Activated CD8-positive, alpha-beta memory T cell treated with anti-CD3 and anti-CD28 coated beads, Interleukin-2, amount 50 U/mL, for 1 hour (primary cell): Measurements from ENCODE around the gene ZNF594.
"Not testable (repeated sequence)": the region's sequence is repeated elsewhere in the genome, so short reads cannot be mapped to it uniquely, and the experiment has no call there.

Experiments
- DNase-seq: peaks from one replicate; pipeline ENCODE4 v3.0.0-alpha.2; 2020; ENCODE audit errors: extremely low read depth

ZNF594 gene

GRCh38 chr17:5201011-5201410, 9.3 kb upstream of the ZNF594 start:
- no peak for DNase-seq

DNA sequence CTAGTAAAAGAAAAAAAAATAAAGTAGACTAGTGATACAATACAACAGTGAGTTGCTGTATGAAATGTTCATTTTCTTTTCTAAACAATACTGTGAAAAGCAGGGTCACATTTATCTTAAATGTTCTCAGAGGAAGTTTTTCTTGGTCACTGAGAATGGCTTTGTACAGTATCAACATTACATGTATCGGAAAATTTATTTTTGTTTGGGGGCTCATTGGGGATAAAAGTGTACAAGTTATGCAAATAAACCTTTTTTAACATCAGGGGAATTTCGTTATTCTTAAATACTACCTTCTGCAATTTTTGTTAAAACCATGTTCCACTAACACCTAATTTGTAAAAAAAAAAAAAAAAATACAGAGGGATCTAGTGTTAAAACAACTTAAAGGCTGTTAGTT, 8.7 kb upstream of the ZNF594 start:
- DNase-seq: no peak

DNA sequence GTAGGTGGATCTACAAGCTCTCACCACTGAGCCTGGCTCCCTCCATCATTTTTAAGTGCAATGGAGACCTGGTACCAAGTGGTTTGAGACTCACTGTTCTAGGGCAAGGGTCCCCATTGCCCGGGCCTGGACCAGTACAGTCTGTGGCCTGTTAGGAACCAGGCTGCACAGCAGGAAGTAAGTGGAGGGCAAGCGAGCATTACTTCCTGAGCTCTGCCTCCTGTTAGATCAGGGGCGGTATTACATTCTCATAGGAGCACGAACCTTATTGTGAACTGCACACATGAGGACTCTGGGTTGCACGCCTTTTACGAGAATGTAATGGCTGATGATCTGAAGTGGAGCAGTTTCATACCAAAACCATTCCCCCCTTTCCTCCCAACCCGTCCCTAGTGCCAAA, 6.8 kb upstream of the ZNF594 start:
- DNase-seq: no peak

GRCh38 chr17:5194346-5194745, 2.7 kb upstream of the ZNF594 start:
- DNase-seq: no peak

DNA sequence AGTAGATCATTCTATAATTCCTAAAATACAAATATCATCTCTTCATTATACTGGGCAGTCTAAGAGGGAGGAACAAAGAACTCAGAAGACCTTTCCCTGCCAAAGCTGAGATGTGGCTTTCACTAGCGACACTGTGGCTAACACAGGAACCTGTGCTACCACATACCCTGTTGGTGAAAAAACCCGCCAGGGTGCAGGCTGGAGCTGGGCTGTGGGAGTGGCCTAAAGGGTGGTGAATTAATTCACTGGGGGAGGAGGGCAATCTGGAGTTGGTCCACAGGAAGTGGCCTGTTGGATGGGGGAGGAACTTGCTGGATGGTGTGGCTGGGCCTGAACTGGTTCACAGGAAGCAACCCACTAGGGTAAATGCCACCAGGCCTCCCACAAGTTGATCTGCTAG, 7.4 kb downstream of the ZNF594 start:
- no peak for DNase-seq

GRCh38 chr17:5183410-5183793, 8.3 kb downstream of the ZNF594 start:
- no peak for DNase-seq

- no peak for DNase-seq
Measured at GRCh38 chr17:5182597-5183409, 8.9 kb downstream of the ZNF594 start.

DNA sequence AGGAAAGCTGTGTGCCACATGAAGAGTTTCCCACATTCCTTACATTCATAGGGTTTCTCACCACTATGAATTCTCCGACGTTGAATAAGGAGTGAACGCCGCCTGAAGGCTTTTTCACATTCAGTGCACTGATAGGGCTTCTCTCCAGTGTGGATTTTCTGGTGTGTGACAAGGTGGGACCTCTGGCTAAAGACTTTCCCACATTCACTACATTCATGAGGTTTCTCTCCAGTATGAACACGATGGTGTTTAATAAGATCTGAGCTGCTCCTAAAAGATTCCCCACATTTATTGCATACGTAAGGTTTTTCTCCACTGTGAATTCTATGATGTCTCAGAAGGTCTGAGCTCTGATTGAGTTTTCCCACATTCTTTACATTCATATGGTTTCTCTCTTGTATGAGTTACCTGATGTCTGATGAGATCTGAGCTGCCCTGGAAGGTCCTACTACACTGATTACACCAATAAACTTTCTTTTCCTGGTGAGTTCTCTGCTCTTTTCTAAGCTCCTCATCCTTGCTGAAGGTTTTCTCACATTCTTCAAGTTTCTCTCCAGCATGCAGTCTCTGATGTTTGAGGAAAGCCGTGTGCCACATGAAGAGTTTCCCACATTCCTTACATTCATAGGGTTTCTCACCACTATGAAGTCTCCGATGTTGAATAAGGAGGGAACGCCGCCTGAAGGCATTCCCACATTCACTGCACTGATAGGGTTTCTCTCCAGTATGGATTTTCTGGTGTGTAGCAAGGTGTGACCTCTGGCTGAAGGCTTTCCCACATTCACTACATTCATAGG, 10.0 kb downstream of the ZNF594 start:
- DNase-seq: no peak

GRCh38 chr17:5179003-5179402, 12.7 kb downstream of the ZNF594 start:
- DNase-seq: no peak

DNA sequence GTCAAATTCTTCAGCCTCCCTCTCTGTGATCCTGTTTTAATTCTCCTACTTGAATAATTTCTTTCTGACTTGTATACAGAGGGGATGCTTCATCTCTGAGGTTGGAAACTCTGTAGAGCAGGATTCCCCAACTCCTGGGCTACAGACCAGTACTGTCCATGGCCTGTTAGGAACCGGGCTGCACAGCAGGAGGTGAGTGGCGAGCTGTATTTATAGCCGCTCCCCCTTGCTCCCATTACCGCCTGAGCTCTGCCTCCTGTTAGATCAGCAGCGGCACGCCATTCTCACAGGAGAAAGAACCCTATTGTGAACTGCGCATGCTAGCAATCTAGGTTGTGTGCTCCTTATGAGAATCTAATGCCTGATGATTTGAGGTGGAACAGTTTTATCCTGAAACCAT, 16.6 kb downstream of the ZNF594 start:
- DNase-seq: not testable (repeated sequence)

GRCh38 chr17:5165791-5166564, 25.7 kb downstream of the ZNF594 start:
- not testable (repeated sequence) for DNase-seq

DNA sequence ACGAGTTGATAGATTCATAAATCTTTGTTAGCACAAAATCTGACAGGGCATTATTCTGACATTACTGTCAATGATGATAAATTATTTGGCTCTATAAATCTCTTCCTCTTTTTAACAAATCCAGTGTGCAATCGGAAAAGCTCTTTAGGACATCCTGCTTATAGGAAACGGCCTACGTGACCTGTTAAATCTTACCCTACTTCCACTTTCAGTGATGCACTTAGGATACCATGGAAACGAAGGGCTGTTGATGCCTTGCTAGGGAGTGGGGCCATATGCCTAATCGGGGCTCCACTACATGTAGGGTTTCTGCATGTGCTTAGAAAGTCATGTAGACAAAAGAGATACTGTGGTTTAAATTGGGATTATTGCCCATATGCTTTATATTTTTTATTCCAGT, 27.2 kb downstream of the ZNF594 start:
- DNase-seq: no peak

GRCh38 chr17:5161793-5162192, 29.9 kb downstream of the ZNF594 start:
- DNase-seq: not testable (repeated sequence)

DNA sequence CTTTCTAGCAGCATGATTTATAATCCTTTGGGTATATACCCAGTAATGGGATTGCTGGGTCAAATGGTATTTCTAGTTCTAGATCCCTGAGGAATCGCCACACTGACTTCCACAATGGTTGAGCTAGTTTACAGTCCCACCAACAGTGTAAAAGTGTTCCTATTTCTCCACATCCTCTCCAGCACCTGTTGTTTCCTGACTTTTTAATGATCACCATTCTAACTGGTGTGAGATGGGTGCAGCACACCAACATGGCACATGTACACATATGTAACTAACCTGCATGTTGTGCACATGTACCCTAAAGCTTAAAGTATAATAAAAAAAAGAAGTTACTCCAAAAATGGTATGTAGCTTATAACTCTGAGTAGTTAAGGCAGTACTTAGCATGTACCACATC, 31.0 kb downstream of the ZNF594 start:
- not testable (repeated sequence) for DNase-seq

DNA sequence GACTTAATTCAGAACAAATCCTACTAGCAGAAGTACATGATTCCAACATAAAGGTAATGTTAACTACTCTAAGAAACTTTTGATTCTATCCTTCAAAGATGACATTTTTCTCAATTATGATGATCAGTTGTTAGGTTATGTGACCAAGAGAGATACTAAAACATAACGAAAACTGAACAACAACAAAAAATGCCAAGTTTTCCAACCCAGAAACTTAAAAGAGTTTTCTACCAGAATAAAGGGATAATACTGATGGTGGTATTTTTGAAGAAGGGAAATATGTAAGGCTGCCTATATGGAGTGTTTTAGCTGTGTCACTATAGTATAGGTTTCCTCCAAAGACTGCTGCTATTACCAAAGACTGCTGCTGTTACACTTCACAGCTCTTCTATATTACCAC, 45.5 kb downstream of the ZNF594 start:
- not testable (repeated sequence) for DNase-seq

GRCh38 chr17:5142877-5143276, 48.8 kb downstream of the ZNF594 start:
- DNase-seq: not testable (repeated sequence)

DNA sequence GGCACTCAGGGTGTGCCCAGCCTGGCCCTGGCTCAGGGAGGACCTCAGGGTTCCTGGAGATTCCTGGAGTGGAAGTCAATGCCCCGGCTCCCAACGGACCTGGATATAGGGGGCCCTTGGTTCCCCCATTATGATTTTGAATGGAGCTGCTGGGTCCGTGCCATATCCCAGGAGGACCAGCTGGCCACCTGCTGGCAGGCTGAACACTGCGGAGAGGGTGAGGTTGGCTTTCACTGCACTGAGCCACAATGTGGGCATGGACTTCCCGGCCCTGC, 52.3 kb downstream of the ZNF594 start:
- DNase-seq: no peak

DNA sequence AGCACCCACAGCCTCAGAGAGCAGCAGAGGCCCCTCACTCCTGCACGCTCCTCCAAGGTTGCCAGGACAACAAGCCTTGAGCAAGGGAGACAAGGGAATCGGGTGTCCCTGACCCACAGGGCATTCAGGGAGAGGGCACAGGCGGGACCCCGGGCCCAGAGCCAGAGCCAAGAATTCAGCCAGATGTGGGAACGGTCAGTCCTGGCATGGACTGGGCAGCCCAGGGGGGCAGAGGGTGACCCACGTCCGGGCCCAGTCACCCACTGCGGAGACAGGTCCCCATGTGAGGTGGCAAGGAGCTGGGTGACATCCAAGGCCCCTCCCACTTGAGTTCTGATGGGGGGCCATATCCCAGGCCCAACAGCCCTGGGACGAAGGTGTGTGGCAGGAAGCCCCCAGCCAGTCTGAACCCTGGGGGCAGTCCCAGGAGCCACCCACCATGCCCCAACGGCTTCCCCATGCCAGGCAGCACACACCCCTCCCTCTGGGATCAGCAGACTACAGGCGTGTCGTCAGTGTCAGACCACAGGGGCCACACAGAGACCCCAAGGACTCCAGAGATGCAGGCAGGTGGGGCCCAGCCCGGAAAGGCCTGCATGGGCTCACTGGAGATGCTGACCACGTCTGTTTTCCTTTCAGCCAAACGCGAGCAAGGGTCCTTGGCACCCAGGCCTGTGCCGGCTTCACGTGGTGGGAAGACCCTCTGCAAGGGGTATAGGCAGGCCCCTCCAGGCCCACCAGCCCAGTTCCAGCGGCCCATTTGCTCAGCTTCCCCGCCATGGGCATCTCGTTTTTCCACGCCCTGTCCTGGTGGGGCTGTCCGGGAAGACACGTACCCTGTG, 52.8 kb downstream of the ZNF594 start:
- DNase-seq: no peak

GRCh38 chr17:5138198-5138544, 53.5 kb downstream of the ZNF594 start:
- not testable (repeated sequence) for DNase-seq

- DNase-seq: not testable (repeated sequence)
Measured at GRCh38 chr17:5137511-5138197, 54.0 kb downstream of the ZNF594 start.
